Measurements from ENCODE around the gene PLA2G4B. TPM values are rescaled to one million over a fixed set of nuclear protein-coding genes. Genes with fewer than 3 reads are reported as not detected.

Gene PLA2G4B
- total RNA-seq, 2 donors from 2014 or later, result 6.9 to 10.1 TPM

- H3K27ac ChIP-seq (ENCODE audit: low read depth, low read length), result no peak overlapping the region
- no peaks in the 10 kb centered on the region for H3K36me3 ChIP-seq (ENCODE audit: control insufficient read depth, insufficient read depth, low read length)
- H3K27ac Mint-ChIP-seq, result no peak overlapping the region
- no peak overlapping the region for H3K4me3 Mint-ChIP-seq
- H3K9me3 ChIP-seq (ENCODE audit: control insufficient read depth, low read length), result no peaks in the 10 kb centered on the region
- H3K27me3 Mint-ChIP-seq (ENCODE audit: insufficient read depth), result no peaks in the 10 kb centered on the region
- H3K4me3 ChIP-seq (ENCODE audit: low read length), result no peak overlapping the region
- H3K27me3 ChIP-seq (ENCODE audit: control insufficient read depth, insufficient read depth, low read length, poor library complexity, severe bottlenecking), result no peaks in the 10 kb centered on the region
- H3K9me3 Mint-ChIP-seq, result no peaks in the 10 kb centered on the region
- peaks cover 20% of the 10 kb centered on the region for H3K36me3 Mint-ChIP-seq (ENCODE audit: low read depth)
- DNase-seq, result no peak
- no peak for TF ChIP-seq CTCF (conservative IDR thresholded peaks at IDR 0.05)
- 94 to 100% methylated on average over 2 to 3 of the region's 3 CpGs for WGBS, 2 experiments (ENCODE audit: insufficient coverage in 1 of 2, insufficient read length in 1 of 2)
- H3K4me1 ChIP-seq (ENCODE audit: control insufficient read depth, insufficient read depth, low read length), result peaks cover 4% of the 10 kb centered on the region
- H3K4me1 Mint-ChIP-seq, result peaks cover 4% of the 10 kb centered on the region
- H3K9ac ChIP-seq (ENCODE audit: extremely low read depth, low read length, poor library complexity, severe bottlenecking), result no peak overlapping the region
Measured at GRCh38 chr15:41832875-41833274, 5.8 kb upstream of the PLA2G4B start.

DNA sequence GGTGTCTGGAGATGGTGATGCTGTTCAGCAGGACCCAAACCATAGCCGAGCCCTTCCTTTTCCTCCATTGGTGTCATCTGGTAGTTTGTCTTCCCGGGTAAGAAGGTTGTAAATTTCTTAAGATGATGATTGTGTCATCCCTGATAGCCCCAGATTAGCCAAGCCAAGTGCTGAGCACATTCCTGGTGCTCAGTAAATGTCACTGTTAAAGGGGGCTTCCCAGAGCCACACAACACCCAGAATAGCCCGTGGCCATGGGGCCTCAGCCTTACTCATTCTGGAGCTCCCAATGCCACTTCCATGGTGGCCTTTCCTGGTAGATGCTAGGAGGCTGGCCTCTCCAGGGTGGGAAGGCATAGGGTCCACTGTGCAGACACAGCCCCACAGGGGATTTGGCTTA is 4.6 kb upstream of the PLA2G4B start:
- H3K4me3 ChIP-seq (ENCODE audit: low read length), result no peak overlapping the region
- no peaks in the 10 kb centered on the region for H3K4me1 ChIP-seq (ENCODE audit: control insufficient read depth, insufficient read depth, low read length)
- H3K9ac ChIP-seq (ENCODE audit: extremely low read depth, low read length, poor library complexity, severe bottlenecking), result no peak overlapping the region
- no peak overlapping the region for H3K4me3 Mint-ChIP-seq
- H3K27me3 Mint-ChIP-seq (ENCODE audit: insufficient read depth), result no peaks in the 10 kb centered on the region
- H3K27me3 ChIP-seq (ENCODE audit: control insufficient read depth, insufficient read depth, low read length, poor library complexity, severe bottlenecking), result no peaks in the 10 kb centered on the region
- H3K27ac Mint-ChIP-seq, result no peak overlapping the region
- no peak overlapping the region for H3K27ac ChIP-seq (ENCODE audit: low read depth, low read length)
- DNase-seq, result no peak
- no peak for TF ChIP-seq CTCF (conservative IDR thresholded peaks at IDR 0.05)
- WGBS, 2 experiments (ENCODE audit: insufficient coverage in 1 of 2, insufficient read length in 1 of 2), result 77% methylated on average over 3 of the region's 3 CpGs; no CpG with 5 or more reads in 1 of the 2 experiments
- H3K36me3 Mint-ChIP-seq (ENCODE audit: low read depth), result peaks cover 22% of the 10 kb centered on the region
- no peaks in the 10 kb centered on the region for H3K36me3 ChIP-seq (ENCODE audit: control insufficient read depth, insufficient read depth, low read length)
- H3K9me3 ChIP-seq (ENCODE audit: control insufficient read depth, low read length), result no peaks in the 10 kb centered on the region
- H3K9me3 Mint-ChIP-seq, result no peaks in the 10 kb centered on the region
- H3K4me1 Mint-ChIP-seq, result no peaks in the 10 kb centered on the region

DNA sequence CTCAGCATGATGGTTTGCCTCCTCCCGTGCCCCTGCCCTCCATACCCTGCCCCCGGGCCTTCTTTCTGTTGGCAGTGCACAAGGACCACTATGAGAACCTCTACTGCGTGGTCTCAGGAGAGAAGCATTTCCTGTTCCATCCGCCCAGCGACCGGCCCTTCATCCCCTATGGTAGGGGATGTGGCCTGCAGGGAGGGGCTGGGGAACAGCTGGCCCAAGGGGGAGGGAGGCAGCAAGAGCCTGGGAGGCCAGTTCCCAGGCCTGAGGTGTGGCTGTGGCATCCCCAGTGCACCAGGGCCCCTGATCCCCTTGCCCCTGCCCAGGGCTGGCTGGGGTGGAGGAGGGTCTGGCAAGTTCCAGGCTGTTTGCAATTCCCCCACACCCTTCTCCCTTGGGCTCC is 2.6 kb upstream of the PLA2G4B start:
- Mint-ChIP-seq H3K36me3 (ENCODE audit: low read depth) (peaks cover 17% of the 10 kb centered on the region), H3K4me3 (no peak overlapping the region), H3K27me3 (ENCODE audit: insufficient read depth) (no peaks in the 10 kb centered on the region), H3K4me1 (no peaks in the 10 kb centered on the region), H3K9me3 (no peaks in the 10 kb centered on the region), H3K27ac (no peak overlapping the region)
- no peak for DNase-seq
- no peaks in the 10 kb centered on the region for H3K4me1 ChIP-seq (ENCODE audit: control insufficient read depth, insufficient read depth, low read length)
- H3K4me3 ChIP-seq (ENCODE audit: low read length), result no peak overlapping the region
- WGBS, 2 experiments (ENCODE audit: insufficient coverage in 1 of 2, insufficient read length in 1 of 2), result 91 to 94% methylated on average over 6 of the region's 6 CpGs
- no peaks in the 10 kb centered on the region for H3K27me3 ChIP-seq (ENCODE audit: control insufficient read depth, insufficient read depth, low read length, poor library complexity, severe bottlenecking)
- no peaks in the 10 kb centered on the region for H3K9me3 ChIP-seq (ENCODE audit: control insufficient read depth, low read length)
- no peaks in the 10 kb centered on the region for H3K36me3 ChIP-seq (ENCODE audit: control insufficient read depth, insufficient read depth, low read length)
- TF ChIP-seq CTCF (conservative IDR thresholded peaks at IDR 0.05), result no peak
- H3K9ac ChIP-seq (ENCODE audit: extremely low read depth, low read length, poor library complexity, severe bottlenecking), result no peak overlapping the region
- H3K27ac ChIP-seq (ENCODE audit: low read depth, low read length), result no peak overlapping the region
